Hair follicular keratinocyte (primary cell): ENCODE results near the gene BBS4. TPM values are rescaled to one million over a fixed set of nuclear protein-coding genes. Genes with fewer than 3 reads are reported as not detected.

Experiments used
- total RNA-seq: library from RNA; depleted of rRNA; stranded (reverse); fragments of >200 nt; gene quantifications from 2 replicates; pipeline ENCODE4 v1.2.3, GENCODE V29; 2015

BBS4 gene, protein sequence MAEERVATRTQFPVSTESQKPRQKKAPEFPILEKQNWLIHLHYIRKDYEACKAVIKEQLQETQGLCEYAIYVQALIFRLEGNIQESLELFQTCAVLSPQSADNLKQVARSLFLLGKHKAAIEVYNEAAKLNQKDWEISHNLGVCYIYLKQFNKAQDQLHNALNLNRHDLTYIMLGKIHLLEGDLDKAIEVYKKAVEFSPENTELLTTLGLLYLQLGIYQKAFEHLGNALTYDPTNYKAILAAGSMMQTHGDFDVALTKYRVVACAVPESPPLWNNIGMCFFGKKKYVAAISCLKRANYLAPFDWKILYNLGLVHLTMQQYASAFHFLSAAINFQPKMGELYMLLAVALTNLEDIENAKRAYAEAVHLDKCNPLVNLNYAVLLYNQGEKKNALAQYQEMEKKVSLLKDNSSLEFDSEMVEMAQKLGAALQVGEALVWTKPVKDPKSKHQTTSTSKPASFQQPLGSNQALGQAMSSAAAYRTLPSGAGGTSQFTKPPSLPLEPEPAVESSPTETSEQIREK
- 11.7 and 18.9 TPM in 2 replicates for total RNA-seq

DNA sequence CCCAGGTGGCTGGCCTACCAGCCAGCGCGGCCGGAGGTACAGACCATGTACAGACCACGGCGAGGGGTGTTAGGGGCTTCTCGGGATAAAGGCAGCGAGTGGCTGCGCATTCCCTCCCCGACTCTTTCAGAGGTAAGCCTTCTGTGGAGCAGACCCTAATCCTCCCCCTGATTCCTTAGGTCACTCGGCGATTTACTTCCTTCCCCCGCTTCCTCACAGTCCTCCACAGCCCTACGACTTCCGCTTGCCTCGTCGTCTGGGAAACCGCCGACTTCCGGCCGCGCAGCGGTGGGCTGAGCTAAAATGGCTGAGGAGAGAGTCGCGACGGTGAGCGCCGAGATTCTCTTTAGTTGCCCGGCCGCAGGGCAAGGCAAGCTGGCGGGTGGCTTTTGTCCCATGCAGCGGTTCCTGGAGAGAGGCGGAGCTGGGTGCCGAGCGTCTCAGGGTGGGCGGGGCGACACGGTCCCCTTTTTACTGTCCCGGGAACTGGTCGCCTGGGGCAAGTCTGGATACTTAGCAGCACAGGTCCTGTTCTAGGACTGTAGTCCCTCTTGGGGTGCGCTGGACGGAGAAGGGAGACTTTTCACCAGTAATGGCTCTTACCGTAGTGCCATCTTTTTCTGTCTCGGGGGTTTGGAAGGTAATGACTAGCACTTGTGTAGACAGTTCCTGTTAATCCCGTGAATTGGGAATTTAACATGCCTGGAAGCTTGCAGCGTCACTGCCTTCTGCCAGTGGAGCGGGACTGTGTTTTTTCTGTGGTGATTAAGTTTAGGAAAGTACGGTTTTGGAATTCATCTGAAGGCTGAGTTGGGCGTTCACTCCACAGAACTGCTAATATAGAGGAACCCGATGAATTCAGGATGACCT lies at the start of gene BBS4, which contains the start of gene HIGD2B:
Gene BBS4 (plus strand): TSS at position 283 of the 870 bp plus-strand sequence. CDS start 21 bp downstream, at position 304.
Gene HIGD2B (minus strand): TSS at position 258 of the 870 bp plus-strand sequence. CDS start 9,808 bp downstream, outside the sequence.

DNA sequence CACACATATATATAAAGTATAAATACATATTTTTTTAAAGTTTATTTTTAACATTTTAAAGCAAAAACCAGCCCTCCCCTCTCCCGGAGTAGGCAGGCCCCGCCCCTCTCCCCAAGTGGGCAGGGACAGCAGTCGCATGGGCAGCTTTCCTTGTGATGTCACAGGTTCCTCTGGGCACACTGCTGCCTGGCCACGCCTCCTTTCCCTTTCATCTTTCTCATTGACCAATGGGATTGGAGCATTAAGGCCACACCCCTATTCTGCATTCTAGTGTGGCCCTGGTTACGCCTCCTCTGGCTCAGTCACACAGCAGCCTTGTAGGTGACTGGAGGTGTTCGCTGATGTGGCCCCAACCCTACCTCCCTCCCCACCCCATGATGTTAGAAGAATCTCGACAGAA lies 31.6 kb upstream of the BBS4 start, which contains the start of gene GOLGA6B:
Gene GOLGA6B (plus strand): TSS at position 301 of the 400 bp plus-strand sequence. CDS start 41 bp downstream, at position 342.

DNA sequence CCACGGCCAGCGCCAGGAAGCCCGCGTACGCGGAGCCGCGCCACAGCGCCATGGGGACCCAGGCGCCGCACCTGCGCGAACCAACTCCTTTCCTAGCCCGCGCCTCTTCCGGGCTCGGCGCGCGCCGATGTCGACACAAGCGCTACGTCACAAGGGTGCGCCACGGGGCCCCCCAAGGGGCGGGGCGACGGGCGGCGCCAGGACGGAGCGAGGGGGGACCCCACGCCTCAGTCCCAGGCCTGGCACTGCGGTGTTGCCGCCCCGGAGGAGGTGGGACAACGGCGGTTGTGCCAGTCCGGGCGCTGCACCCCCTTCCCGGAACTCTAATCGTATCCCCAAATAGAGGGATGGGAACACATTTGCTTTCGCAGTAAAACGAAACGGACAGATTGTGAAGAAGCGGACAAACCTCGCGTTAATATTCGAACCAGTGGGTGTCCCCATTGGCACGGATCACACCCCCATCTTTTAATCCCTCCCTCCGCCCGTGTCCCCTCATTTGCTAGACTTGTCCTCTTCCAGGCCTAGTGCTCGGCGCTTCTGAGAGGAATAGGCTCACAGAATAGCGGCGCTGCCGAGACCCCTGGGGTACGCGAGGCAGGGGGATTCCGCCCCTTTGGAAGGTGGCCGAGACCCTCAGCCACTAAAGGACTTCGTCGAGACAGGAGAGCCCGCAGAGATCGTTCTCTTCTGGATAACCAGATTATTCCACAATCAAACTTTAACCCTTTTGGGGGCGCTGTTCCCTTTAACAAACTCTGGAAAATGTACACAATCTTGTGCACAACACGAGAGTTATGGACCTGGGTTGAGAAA lies 97.8 kb downstream of the BBS4 start, which contains the start of gene ADPGK:
Gene ADPGK (minus strand): TSS at position 119 of the 816 bp plus-strand sequence. CDS start 67 bp downstream, at position 52.

Other genes with a start within 250 kb of the BBS4 start
- 32.1 and 34.1 TPM in 2 replicates for gene ARIH1, start 211.9 kb upstream of the BBS4 start, total RNA-seq
- not detected in 2 replicates for gene GOLGA6B, start 31.5 kb upstream of the BBS4 start, total RNA-seq
- gene HIGD2B, start within 50 bp of the BBS4 start, total RNA-seq: not detected in 2 replicates
- gene ADPGK, start 97.6 kb downstream of the BBS4 start, total RNA-seq: 36.7 and 44.1 TPM in 2 replicates